GM18907 (cell line): ENCODE measurements around the gene CHRNG.

Source experiments
- ATAC-seq: cut with Tn5 transposase; IDR thresholded peaks from one replicate; pipeline ENCODE4 v1.9.1; 2021; ENCODE audit warnings: mild to moderate bottlenecking, moderate library complexity; ENCODE audit not compliant: unreplicated experiment

The CHRNG gene

GRCh38 chr2:232504438-232504837, 35.1 kb upstream of the CHRNG start:
- no peak for ATAC-seq

DNA sequence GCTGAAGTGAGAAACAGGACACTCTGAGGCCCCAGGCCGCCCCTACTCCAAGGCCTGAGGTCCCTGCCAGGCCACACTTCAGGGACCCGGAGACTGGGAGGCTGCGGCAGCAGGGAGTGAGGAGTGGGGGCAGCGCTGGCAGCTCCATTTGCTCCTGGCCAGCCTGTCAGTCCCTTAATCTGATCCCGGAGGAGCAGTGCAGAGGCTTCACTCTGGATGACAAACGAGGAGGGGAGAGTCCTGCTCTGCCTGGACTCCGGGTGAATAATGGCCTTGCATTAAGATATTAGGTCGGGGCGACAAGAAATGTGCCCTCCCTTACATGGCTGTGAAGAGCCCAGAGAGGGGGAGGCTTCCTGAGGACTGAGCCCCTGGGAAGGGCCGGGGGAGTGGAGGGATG, 33.6 kb upstream of the CHRNG start:
- no peak for ATAC-seq

- ATAC-seq, result no peak
Measured at GRCh38 chr2:232506709-232507108, 32.8 kb upstream of the CHRNG start.

DNA sequence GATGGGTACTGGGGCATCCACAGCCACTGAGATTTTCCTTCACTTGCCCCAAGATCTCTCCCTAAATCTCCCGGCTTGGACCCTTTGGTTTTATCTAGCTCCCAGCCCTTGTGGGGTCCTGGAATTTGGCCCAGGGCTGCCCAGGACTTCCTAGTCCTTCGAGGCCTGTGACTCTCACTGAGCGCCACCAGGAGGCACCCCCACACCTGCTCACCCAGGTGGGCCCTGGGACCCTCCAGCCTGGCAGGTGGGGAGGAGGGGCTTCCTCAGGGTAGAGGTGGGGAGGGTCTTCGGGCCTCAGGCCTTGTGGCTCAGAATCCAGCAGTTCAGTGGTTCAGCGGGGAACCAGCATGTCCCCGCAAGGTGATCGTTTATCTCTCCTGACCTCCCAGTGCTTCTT, 31.2 kb upstream of the CHRNG start:
- no peak for ATAC-seq

DNA sequence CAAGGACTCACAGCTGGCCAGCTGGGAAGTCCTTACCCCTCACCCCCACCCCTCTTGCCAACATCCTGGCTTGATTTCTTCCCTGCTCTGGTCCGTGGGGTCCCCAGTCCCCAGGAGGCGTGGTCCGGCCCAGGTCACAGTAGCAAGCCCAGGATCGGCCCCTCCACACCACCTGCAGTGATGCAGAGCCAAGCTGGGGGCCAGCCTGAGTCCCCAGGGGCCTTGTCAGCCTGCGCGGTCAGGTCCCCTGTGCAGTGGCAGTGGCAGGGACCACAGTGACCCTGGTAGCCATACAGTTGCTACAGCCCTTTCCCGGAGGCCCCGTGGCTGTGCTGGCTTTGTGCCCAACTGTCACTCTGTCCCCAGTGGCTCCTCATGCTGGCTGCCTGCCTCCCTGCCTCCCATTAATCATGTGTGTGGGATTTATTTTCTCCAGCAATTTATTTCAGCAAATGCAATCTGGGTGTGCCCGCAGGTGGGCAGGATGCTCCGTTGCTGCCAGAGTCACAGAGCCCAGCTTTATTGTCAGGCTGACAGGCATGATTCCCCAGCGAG, 28.1 kb upstream of the CHRNG start:
- no peak for ATAC-seq

- no peak for ATAC-seq
Measured at GRCh38 chr2:232512602-232513001, 26.9 kb upstream of the CHRNG start.

DNA sequence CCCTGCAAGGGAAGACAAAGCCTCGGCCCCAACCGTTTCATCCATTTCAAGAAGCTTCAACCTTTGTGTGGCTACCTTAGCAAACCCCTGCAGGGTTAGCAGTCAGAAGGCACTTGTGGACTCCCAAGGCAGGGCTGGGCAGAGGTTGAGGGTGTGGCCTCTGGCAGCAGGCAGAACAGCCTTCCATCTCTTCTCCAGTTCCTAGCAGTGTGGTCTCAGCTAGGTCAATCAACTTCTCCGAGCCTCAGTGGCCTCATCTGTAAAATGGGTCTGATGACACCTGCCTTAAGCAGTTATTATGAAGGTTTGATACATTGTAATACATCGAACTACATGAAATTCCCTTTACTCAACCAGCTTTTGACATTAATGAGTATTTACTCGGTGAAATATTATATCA, 26.1 kb upstream of the CHRNG start:
- no peak for ATAC-seq

DNA sequence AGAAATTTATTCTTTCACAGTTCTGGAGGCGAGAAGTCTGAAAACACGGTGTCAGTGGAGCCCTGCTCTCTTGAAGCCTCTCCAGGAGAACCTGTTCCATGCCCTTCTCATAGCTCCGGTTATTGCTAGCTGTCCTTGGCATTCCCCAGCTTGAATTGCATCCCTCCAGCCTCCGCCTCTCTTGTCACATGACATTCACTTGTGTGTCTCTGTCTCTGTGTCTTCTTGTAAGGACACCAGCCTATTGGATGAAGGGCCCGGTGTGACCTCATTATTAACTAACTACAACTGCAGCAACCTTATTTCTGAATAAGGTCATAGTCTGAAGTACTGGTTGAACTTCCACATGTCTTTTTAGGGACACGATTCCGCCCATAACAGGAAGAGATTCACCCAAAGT, 23.9 kb upstream of the CHRNG start:
- ATAC-seq, result no peak

- no peak for ATAC-seq
Measured at GRCh38 chr2:232516551-232516950, 22.9 kb upstream of the CHRNG start.

- ATAC-seq, result no peak
Measured at GRCh38 chr2:232518844-232519243, 20.6 kb upstream of the CHRNG start.

GRCh38 chr2:232519581-232520438, 19.7 kb upstream of the CHRNG start, which contains the start of gene PRSS56:
TSS of gene PRSS56 (plus strand) at chr2:232520388. CDS start at chr2:232520599, 211 bp downstream.
- ATAC-seq, result no peak

DNA sequence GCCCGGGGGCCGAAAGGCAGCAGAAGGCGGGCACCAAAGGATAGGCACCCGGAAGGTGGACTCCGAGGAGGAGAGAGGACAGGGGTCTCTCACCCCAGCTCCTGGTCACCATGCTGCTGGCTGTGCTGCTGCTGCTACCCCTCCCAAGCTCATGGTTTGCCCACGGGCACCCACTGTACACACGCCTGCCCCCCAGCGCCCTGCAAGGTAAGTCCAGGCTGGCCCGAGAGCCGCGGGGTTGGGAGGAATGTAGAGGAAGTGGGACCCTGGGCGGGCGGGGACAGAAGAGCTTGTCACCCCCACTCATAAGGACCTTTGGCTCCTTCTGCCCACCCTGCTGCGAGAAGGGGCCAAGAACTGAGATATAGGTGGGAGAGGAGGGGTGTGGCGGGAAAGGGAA, 19.0 kb upstream of the CHRNG start:
- ATAC-seq, result no peak

GRCh38 chr2:232521098-232521497, 18.4 kb upstream of the CHRNG start:
- ATAC-seq, result no peak

GRCh38 chr2:232521959-232522622, 17.4 kb upstream of the CHRNG start:
- no peak for ATAC-seq

DNA sequence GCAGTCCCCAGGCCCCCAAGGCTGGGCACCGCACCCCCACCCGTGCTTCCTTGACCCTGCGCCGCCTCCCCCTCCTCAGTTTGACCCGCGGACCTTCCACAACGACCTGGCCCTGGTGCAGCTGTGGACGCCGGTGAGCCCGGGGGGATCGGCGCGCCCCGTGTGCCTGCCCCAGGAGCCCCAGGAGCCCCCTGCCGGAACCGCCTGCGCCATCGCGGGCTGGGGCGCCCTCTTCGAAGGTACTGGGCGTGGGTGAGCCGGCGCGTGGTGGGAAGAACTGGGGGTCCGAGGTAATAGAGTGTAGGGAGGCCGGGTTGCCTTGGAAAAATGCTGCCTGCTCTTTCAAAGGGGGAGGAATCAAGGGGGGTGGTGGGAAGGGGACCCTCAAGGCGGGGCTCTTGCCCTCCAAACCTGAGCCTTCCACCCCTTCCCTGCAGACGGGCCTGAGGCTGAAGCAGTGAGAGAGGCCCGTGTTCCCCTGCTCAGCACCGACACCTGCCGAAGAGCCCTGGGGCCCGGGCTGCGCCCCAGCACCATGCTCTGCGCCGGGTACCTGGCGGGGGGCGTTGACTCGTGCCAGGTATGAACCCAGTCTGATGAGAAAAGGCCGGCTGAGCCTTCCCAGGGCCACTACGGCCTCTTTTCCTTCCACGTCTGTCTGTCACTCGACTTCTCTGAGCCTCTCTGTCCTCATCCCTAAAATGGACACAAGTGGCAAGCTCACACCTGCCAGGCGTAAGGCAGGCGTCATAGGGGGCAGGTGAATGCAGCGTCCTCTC, 16.7 kb upstream of the CHRNG start:
- no peak for ATAC-seq

DNA sequence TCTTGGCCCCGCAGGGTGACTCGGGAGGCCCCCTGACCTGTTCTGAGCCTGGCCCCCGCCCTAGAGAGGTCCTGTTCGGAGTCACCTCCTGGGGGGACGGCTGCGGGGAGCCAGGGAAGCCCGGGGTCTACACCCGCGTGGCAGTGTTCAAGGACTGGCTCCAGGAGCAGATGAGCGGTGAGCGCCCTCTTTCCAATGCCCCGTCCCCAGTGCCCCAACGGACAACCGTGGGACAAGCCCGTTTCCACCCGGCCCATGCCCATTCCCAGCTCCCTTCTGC, 16.1 kb upstream of the CHRNG start:
- ATAC-seq, result no peak

DNA sequence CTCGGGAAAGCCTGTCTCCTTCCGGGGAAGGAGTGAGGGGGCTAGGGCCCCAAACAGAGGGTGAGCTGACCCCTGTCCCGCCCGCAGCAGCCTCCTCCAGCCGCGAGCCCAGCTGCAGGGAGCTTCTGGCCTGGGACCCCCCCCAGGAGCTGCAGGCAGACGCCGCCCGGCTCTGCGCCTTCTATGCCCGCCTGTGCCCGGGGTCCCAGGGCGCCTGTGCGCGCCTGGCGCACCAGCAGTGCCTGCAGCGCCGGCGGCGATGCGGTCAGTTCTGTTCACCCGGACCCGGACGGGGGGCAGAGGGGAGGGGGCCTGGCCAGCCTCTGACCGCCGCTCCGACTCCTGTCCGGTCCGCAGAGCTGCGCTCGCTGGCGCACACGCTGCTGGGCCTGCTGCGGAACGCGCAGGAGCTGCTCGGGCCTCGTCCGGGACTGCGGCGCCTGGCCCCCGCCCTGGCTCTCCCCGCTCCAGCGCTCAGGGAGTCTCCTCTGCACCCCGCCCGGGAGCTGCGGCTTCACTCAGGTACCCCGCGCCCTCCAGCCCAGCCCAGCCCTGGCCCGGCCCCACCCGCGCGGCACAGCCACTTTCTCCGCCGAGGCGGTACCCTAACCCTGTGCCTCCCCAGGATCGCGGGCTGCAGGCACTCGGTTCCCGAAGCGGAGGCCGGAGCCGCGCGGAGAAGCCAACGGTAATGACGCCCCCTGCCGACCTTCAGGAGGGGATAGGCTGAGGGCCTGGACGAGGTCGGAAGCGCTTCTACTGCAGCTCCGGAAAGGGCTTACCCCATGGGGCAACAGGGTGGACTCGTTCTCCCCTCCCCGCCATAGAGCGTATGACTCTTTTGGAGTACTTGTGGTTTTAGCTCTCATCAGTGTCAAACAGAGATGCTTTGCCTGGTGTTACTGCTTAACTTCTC, 15.6 kb upstream of the CHRNG start:
- no peak for ATAC-seq

DNA sequence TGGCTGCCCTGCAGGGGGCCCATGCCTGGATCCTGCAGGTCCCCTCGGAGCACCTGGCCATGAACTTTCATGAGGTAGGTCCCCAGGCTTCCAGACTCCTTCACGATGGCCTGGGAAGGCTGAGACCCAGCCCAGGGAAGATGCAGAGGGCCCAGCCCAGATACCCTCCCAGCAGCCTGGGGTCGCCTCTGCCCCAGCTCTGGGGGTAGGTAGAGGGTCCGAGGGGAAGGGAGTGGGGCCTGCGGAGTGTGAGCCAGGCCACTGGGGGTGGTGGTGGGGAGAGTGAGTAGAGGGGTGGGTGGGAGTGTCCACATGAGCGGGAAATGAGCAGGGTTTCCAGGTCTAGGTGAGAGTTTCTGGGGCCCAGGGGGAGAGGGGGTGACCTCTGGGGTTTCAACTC, 14.7 kb upstream of the CHRNG start:
- ATAC-seq, result no peak

DNA sequence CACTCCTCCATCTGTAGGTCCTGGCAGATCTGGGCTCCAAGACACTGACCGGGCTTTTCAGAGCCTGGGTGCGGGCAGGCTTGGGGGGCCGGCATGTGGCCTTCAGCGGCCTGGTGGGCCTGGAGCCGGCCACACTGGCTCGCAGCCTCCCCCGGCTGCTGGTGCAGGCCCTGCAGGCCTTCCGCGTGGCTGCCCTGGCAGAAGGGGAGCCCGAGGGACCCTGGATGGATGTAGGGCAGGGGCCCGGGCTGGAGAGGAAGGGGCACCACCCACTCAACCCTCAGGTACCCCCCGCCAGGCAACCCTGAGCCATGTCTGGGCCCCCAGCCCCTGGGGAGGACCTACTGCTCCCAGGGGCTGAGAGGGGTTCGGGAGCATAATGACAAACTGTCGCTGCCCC, 14.3 kb upstream of the CHRNG start:
- ATAC-seq, result no peak

DNA sequence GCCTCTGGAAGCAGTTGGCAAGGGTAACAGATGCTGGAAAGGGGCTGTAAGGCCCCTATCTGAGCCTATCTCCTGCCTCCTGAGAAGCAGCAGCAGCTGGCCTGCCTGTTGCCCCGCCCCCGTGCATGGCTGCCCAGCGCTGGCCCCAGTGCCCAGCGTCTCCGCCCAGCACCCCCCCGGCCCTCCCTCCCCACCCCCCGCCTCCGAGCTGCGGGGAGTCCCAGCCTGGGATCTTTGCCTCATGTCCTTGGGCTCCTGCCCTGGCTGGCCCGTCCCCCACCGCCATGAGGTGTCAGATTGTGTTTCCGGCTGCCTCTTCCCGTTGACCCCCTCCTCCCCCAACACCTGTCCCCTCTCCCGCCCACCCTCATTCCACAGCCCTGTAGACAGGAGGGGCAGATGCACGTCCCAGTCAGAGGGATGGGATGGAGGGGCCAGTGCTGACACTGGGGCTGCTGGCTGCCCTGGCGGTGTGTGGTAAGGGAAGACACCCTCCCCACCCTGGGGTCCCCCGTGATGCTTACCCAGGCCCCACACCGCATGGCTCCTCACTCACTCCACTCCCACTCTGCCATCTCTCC, 13.6 kb upstream of the CHRNG start, which contains the start of gene CHRND:
TSS of gene CHRND (plus strand) at position 370 of the 581 bp plus-strand sequence. CDS start at position 426, 56 bp downstream.
- ATAC-seq, result no peak
